CD4-positive, alpha-beta T cell treated with Interleukin-21 for 1 hour (primary cell): Measurements from ENCODE around the gene WRAP73.

ENCODE experiments used
- DNase-seq: peaks from one replicate; pipeline ENCODE4 v3.0.0-alpha.2; 2020

Gene WRAP73

DNA sequence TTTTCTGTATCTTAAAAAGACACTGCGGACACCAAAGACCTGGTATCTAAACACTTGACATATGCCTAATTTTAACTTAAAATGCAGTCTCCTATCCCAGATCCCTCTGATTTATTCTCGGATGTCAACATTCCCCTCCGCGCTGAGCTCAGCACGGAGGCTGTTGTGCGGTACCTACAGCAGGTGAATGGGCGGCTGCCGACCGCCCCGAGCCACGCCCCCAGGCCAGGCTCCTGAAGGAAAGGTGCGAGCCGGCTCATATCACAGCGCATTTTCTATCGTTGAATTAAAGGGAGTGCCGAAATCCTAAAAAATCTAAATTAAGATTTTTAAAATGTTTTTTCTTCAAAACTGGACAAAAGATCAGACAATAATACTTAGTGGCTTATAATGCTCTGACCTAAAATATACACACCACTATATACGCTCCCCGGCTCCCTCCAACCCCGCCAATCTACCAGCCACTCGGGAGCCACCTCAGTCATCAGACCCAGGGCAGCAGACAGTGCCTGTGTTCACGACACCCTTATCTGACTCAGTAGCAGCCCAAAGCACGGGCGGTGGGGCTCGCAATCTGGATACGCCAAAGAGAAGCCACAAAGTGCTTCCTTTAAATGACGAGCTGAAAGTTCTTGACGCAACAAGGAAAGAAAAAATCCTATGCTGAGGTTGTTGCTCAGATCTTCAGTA, 4.1 kb downstream of the WRAP73 start:
- DNase-seq: no peak

DNA sequence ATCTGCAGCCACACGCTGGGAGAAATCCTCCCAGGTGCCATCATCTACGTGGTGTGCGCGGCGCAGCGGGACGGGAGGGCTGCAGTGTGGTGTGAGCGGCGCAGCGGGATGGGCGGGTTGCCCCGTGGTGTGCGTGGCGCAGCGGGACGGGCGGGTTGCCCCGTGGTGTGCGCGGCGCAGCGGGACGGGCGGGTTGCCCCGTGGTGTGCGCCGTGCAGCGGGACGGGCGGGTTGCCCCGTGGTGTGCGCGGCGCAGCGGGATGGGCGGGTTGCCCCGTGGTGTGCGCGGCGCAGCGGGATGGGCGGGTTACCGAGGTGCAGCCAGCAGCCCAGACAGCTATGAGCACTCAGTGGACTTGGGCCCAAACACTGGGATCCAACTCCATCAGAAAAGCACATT, 4.7 kb downstream of the WRAP73 start:
- DNase-seq: no peak

DNA sequence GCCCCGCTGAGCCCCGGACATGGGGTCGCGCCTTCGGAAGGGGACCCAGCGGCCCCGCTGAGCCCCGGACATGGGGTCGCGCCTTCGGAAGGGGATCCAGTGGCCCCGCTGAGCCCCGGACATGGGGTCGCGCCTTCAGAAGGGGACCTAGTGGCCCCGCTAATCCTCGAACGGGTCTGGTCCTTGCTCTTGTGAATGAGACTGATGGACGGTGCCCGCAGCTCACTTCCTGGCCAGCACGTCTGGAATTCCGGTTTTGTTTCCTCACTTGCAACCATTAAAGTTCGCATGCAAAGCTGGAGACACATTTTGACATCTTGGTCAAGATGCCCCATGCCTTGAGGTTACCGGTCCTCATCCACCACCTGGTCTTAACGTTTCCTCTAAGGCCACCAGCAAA, 5.6 kb downstream of the WRAP73 start:
- DNase-seq: no peak

GRCh38 chr1:3642919-3643675, 6.8 kb downstream of the WRAP73 start:
- DNase-seq: no peak

GRCh38 chr1:3641816-3642215, 8.1 kb downstream of the WRAP73 start:
- DNase-seq: no peak

GRCh38 chr1:3641046-3641760, 8.7 kb downstream of the WRAP73 start:
- no peak for DNase-seq

DNA sequence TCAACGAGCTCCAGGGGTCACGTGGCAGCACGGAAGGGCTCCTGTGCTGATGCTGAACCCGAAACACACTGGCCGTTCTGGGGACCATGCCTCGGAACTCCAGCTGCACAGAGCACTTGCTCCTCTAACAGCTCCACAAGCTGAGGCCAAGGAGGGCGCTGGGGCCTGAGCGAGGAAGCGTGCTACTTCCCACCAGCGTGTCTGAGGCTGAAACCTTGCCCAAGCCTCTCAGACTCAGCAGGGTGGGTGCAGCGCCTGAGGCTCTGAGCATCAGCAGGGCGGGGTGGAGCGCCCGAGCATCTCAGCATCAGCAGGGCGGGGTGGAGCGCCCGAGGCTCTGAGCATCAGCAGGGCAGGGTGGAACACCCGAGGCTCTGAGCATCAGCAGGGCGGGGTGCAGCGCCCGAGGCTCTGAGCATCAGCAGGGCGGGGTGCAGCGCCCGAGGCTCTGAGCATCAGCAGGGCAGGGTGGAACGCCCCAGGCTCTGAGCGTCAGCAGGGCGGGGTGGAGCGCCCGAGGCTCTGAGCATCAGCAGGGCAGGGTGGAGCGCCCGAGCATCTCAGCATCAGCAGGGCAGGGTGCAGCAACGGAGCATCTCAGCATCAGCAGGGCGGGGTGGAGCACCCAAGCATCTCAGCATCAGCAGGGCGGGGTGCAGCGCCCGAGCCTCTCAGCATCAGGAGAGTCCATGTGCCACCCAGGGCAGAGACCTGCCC, 9.6 kb downstream of the WRAP73 start:
- no peak for DNase-seq

GRCh38 chr1:3639397-3639911, 10.4 kb downstream of the WRAP73 start:
- DNase-seq: no peak

- no peak for DNase-seq
These were observed 11.2 kb downstream of the WRAP73 start for GRCh38 chr1:3638676-3639075.

DNA sequence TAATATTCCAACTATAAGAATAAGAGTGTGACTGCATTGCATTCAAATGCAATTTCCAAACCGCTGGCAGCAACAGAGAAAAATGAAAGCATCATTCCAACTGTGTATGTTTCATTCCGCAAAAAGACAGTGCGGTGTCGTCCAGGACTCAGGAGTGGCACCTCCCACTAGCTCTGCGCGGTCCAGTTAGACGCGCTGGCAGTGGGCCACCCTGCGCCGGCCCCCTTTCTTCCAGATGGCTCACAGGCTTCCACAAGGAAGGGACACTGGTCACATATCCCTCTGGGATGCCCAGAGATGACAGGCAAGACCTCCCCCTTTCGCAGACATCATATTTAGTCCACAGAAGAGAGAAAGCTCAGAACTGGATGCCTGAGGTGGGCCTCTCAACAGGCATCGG, 11.9 kb downstream of the WRAP73 start:
- DNase-seq: no peak

- DNase-seq: no peak
These were observed 13.4 kb downstream of the WRAP73 start for GRCh38 chr1:3636531-3636930.

GRCh38 chr1:3636080-3636479, 13.8 kb downstream of the WRAP73 start:
- no peak for DNase-seq

DNA sequence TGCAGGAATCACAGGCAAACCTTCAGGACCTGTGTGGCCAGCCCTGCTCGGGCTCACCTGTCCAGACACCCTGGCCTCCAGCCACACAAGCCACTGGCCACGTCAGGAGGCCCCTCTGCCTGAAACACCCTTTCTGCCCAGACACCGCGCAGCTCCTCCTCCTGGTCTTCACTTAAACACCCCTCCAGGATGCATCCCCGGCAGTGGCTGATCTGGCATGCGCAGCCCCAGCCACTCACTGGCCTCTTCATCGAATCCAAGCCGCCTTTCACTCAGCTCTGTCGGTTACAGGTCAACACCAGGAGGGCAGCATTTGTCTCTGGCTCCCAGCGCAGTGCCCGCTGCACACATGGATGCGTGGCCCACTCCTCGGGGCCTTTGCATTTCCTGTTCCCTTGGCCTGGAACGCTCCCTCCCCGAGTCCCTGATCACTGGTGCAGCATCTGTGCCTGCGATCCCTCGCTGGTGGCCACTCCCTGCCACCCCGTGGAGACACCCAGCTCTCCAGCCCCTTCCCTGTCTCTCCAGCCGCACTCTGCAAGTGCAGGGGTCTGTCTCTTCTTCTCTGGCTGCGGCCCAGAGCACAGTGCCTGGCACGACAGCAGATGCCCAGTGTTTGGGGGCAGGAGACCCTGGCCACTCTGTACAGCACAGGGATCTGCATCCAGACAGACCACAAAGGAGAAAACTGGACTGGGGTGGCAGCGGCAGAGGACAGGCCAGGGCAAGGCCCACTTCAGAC, 15.7 kb downstream of the WRAP73 start:
- DNase-seq: no peak

DNA sequence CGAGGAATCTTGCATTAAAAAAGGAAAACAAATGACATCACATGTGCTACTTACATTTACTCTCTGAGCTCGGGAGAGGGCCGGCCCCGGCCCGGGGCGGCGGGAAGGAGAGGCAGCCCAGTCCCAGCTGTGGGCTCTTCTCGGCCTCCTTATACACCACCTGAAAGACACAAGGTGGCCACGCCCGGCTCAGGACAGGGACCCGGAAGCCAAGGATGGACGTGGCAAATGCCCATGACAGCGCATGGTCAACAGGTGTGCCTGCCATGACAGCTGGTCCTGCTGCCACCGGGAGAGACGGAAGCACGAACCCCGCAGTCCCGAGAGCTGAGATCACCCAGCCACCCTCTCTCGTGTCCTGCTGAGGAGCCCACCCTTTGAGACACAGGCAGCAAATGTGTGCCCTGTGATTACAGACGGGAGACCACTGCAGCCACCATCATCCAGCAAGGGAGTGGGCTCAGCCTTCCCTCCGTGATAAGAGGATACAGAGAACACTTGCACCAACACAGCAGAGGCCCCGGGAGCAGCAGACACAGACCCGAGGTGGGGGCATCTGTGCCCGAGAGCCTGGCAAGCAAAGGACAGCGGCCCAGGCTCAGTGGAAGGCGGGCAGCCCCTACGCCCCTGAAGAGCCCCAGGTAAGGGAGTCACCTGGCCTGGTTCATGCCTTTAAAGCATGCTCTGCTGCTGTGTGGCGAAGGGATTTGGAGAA, 16.4 kb downstream of the WRAP73 start:
- DNase-seq: no peak

GRCh38 chr1:3632716-3633343, 17.1 kb downstream of the WRAP73 start:
- no peak for DNase-seq

DNA sequence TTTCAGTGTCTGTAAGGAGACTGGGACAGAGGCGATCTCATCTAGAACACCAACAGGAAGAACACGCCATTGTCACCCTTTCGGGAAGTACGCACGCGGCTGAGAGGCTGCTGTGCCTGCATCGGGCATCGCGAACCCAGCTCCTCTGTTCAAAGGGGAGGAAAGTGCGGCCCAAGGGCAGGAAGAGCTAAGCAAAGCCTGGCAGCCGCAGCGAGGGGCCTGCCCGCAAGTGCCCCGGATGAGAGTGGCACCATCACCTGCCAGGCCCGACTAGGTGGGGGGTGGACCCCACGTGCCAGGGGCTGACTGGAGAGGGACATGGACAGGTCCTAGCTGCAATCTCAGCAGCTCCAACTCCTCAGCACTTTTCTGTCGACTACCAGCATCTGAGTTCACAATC, 17.6 kb downstream of the WRAP73 start:
- DNase-seq: no peak

GRCh38 chr1:3631320-3632260, 18.3 kb downstream of the WRAP73 start:
- DNase-seq: no peak

DNA sequence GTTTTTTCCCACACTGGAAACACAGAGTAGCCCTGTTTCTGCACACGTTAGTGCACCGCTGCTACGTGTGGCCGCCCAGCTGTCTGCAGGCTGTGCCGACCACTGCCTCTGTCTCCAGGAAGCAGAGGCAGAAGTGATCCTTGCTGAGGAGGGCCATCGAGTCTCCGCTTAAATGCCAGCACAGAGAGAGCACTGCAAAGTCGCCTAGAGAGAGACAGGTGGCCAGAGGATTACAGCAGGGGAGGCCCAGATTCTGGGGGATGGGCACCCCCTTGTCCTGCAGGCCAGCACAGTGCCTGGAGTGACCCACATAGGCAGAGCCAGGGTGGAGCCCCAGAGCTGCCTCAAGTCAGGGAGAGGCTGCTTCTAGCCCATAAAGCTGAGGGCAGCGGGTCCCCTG, 19.0 kb downstream of the WRAP73 start:
- DNase-seq: no peak

DNA sequence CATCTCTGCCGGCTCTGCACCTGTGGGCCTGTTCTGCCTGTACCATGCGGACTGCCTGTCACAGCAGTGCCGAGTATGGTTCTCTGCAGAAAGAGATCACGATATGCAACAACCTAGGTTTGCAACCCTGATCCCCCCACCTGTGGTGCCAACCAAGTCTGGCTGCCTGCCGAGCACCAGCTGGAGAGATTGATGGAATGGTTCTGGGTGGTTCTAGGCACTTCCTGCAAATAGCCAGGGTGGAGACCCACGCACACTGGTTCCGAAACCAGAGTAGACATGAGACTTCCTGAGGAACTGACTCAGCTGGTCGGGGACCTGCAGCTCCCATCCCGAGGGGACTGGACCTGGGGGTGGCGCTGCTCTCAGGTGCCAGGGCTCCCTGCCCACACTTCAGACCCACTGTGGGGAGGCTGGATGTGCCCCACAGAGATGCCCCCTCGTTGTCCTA, 19.7 kb downstream of the WRAP73 start:
- DNase-seq: no peak
